Kidney tubule cell (primary cell): ENCODE measurements around the gene PCNX2.
"Not testable (repeated sequence)": the region's sequence is repeated elsewhere in the genome, so short reads cannot be mapped to it uniquely, and the experiment has no call there.

Experiments used
- DNase-seq: peaks from one replicate; pipeline ENCODE4 v3.0.0-alpha.2; 2018; ENCODE audit warnings: low spot score

PCNX2 gene

GRCh38 chr1:233010146-233010545 is 285.4 kb downstream of the PCNX2 start:
- DNase-seq, result peak; percentile 14

DNA sequence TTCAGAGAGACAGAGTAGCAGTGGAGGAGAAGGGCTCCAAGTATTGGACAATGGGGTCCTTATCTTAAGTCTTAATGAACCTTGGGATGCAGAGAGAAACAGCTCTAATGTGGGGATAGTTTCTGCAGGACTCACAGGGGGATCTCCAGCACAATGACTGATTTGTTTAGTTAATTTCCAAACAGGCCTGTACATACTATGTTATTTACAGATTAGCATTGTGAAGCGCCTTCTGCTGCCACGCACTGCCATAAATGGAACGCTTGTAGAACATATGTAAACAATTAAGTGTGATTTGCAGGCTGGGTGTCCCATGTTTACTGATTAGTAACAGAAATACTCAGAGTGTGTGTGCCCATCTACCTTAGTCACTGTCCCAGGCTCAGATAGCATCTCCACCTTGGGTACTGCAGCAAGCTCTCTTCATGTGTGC is 289.0 kb downstream of the PCNX2 start:
- no peak for DNase-seq

DNA sequence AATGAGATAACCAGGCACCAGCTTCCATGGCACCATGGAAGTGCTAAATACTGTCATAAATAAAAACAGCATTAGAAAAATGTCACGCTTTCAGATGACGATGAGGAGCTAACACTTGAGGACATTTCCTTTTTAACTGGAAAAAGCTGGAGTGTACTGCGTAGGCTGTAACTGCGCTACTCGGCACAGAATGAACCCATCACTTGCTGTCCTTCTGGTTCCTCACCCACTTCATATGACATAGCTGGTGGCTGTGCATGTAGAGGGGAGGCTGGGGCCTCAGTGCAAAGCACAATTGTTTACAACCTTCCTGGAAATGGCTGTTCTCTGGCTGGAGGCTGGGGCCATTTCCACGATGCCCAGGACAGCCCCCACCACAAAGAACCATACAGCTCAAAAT is 289.4 kb downstream of the PCNX2 start:
- DNase-seq, result no peak

GRCh38 chr1:233005703-233006102 is 289.8 kb downstream of the PCNX2 start:
- DNase-seq, result peak; percentile 53

- no peak for DNase-seq
Measured at GRCh38 chr1:233005156-233005555, 290.4 kb downstream of the PCNX2 start.

DNA sequence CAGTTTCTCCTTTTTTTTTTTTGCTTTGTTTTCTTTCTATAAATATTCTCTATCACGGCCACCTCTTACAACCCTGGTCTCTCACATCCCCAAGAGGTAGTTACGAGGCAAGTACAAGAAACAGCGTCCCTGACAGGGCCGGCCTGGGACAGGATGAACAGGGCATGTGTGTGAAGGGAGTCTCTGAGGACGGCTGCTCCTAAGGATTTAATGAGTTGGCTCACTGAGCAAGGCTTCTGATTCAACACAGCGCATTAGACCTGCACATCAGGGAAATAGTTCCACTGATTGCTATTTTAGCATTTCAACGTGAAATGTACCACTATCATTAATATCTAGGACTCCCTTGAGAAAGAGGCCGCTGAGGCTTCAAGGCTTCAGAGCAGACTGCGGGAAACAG is 291.1 kb downstream of the PCNX2 start:
- no peak for DNase-seq

GRCh38 chr1:233003638-233004037 is 291.9 kb downstream of the PCNX2 start:
- not testable (repeated sequence) for DNase-seq

DNA sequence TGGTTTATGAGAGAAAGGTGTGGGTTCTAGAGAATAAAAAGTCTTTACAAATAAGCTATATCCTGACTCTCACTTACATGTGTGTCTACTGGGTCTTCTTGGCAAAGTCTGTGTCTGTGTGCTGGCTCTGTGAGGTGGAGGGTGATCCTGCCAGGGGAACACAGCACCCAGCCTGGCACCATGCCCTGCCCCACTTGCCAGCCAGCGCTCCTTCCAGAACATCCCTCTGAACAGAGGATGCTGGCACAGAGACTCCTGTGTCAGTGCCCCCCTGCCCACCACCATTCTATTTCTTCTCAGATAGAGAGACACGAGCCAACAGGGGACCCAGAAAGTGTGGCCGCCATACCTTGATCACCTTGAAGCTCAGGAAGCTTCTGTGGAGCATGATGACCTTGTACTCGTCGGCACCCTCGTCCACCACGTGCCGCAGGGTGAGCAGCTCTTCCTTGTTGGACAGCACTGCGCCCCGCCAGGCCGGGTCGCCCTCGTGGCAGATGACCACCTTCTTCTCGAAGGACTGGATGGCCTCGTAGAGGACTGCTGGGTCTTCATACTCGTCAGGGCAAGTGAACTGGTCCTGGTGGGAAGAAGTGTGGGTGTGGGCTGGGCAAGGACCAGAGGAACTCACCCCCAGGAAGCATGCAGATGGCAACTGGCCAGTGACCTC is 295.4 kb downstream of the PCNX2 start:
- no peak for DNase-seq

- DNase-seq, result no peak
Measured at GRCh38 chr1:232998646-232999045, 296.9 kb downstream of the PCNX2 start.

DNA sequence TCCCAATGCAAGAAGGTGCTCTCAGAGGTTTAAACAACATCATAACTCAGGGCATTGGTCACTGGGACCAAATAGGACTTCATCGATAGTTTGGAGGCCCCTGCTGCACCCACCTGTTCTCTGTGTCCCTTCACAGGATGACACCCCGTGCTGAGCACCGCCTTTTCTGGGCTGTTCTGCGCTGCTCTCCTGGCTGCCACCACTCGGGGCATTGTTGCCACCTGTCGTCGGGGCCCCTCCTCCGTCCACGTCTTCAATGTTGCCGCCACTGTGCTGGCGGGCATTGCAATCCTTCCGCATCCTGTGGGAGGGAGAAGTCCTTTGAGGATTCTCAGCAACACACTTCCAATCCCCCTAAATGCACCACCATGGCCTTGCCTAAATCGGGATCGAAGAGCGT is 297.4 kb downstream of the PCNX2 start:
- no peak for DNase-seq

- DNase-seq, result no peak
Measured at GRCh38 chr1:232996143-232996542, 299.4 kb downstream of the PCNX2 start.

DNA sequence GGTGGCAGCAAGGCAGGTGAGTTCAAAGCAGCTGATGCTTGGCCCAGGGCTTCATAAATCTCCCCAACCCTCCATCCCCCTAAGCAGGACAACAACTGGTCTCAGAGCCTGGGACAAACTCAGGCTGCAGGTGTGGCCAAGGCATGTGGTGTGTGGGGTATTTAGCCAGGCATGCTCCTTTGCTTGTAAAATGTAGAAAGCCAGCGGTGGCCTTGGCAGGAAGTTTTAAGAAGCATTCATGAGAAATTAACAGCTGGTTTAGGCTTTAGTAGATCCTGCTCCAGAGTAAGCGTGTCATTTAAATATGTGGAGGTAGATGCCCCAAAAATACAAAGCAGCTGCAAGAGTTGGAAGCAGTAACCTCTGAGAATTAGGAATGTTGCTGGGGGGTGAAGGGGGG is 300.3 kb downstream of the PCNX2 start:
- DNase-seq, result no peak

DNA sequence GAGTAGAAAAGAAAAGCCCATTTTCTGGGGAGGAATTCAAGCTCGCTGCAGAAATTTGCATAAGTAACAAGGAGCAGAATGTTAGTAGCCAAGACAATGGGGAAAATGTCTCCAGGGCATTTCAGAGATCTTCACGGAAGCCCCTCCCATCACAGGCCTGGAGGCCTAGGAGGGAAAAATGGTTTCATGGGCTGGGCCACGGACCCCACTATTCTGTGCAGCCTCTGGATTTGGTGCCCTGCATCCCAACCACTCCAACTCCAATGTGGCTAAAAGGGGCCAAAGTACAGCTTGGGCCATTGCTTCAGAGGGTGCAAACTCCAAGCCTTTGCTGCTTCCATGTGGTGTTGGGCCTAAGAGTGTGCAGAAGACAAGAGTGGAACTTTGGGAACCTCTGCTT is 302.0 kb downstream of the PCNX2 start:
- no peak for DNase-seq

DNA sequence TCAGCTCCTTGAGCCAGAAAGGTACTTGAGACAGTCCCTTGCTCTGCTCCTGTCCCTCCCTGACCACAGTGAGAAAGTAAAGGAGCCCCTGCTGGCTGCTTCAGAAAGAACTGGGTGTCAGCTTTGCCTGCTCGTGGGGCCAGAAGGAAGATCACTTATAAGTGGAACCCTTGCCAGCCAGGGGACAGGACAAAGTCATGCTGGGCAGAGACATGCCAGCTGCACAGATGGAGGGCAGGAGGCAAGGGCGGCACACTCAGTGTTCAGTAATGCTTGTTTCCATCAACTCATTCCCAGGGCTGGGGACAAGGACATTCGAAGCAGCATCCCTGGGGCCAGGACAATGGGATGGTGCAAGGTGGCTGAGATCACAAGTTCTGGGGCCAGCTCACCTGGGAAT is 303.3 kb downstream of the PCNX2 start:
- no peak for DNase-seq

GRCh38 chr1:232991238-232991637 is 304.3 kb downstream of the PCNX2 start:
- no peak for DNase-seq

GRCh38 chr1:232990176-232991128 is 305.1 kb downstream of the PCNX2 start:
- no peak for DNase-seq

- peak; percentile 63 for DNase-seq
Measured at GRCh38 chr1:232988572-232989040, 306.9 kb downstream of the PCNX2 start.

- DNase-seq, result no peak
Measured at GRCh38 chr1:232987774-232988140, 307.8 kb downstream of the PCNX2 start.

GRCh38 chr1:232987046-232987773 is 308.3 kb downstream of the PCNX2 start:
- no peak for DNase-seq

DNA sequence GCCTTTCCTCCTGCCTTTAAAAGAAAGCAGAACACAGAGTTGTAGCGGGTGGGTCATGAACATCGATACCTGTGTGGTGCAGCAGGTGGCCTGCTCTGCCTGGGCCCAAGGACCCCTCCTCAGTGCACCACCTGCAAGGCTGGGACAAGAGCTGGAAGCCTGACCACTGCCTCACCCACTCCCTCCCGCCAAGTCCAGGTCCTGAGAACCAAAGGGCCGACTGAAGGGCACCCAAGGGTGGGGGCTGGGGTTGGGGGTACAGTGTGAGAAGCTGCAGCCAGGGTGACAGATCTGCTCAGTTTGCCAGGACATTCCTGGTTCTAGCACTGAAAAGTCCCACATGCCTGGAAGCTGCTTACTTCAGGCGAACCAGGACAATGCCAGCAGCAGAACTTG is 309.0 kb downstream of the PCNX2 start:
- DNase-seq, result no peak

DNA sequence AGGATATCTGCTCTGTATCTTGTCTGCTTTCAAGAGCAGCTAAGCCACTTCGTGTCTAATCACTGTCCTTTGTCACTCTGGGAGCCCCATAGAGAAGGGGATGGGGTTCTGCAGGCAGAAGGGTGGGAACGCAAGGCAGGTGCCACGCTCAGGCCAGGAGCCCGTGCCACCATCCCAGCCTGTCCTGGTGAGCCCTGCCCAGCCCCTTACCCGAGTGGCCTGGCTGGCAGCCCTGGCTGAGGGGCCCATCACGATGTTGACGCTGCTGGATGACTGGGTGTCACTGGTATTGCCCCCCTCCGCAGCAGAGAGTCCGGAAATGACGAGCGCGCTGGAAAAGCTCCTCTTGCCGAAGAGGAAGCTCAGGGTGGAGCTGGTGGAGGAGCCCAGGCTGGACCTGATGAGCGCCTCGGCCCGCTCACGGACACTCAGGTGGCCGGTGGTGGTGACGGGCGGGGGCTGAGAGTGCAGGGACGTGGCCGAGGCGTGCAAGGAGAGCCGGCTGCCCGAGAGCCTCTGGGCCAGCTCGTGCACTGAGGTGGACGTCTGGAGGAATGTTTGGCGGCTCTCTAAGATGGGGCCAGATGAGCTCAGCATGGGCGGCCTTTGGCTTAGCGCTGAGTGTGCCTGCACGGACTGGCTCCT is 309.5 kb downstream of the PCNX2 start:
- no peak for DNase-seq
